BLaER1 treated with 17β-estradiol and CSF1 and Interleukin-3, amounts not matched to agents 10 nM and 100 nM (cell line): ENCODE data around the gene FH.
A peak's percentile ranks its signal among the peaks of the same experiment; 100 is the strongest.

Experiments used
- H3K27ac ChIP-seq, 11 experiments: shearing (Covaris generic); formaldehyde crosslinking; 2 replicates each; pipeline ENCODE4 v1.8.1; 2022
- H3K27me3 ChIP-seq, 11 experiments: shearing (Covaris generic); formaldehyde crosslinking; 2 replicates each; pipeline ENCODE4 v1.8.1; 2022
- H3K36me3 ChIP-seq, 11 experiments: shearing (Covaris generic); formaldehyde crosslinking; 2 replicates each; pipeline ENCODE4 v1.8.1; 2022
- H3K4me1 ChIP-seq, 10 experiments: shearing (Covaris generic); formaldehyde crosslinking; 2 replicates each; pipeline ENCODE4 v1.8.1; 2022
- H3K4me2 ChIP-seq, 11 experiments: shearing (Covaris generic); formaldehyde crosslinking; 2 replicates each; pipeline ENCODE4 v1.8.1; 2022
- H3K4me3 ChIP-seq, 10 experiments: shearing (Covaris generic); formaldehyde crosslinking; 2 replicates each; pipeline ENCODE4 v1.8.1; 2022
- H3K9ac ChIP-seq, 11 experiments: shearing (Covaris generic); formaldehyde crosslinking; 2 replicates each; pipeline ENCODE4 v1.8.1; 2022
- H3K9me3 ChIP-seq, 11 experiments: shearing (Covaris generic); formaldehyde crosslinking; replicated peaks in 1 of 11; 2 replicates each; pipeline ENCODE4 v1.8.1; 2022
- H4K20me1 ChIP-seq, 11 experiments: shearing (Covaris generic); formaldehyde crosslinking; 2 replicates each; pipeline ENCODE4 v1.8.1; 2022
- Cebpa-rat ChIP-seq, 11 experiments: shearing (Covaris generic); IDR thresholded peaks; 2 replicates each; pipeline ENCODE4 v1.8.1; 2022

The FH gene

GRCh38 chr1:241532162-241532531 is 12.6 kb upstream of the FH start, which contains the start of gene KMO:
KMO (plus strand) TSS chr1:241532378; CDS start chr1:241532445, 67 bp downstream.
- Histone ChIP-seq H3K4me2 (peak within 1 kb of the TSS; percentile 81 to 98 (median 89)), H3K4me3 (peak within 1 kb of the TSS; percentile 55 to 69 (median 62)), H4K20me1 (no peaks in the 10 kb centered on the region), H3K27me3 (no peaks in the 10 kb centered on the region), H3K27ac (peak within 1 kb of the TSS; percentile 71 to 95 (median 91)), H3K9me3 (peaks cover 0 to 11% (median 6%) of the 10 kb centered on the region in 11 experiments; a peak in 17 of 22 replicates), H3K36me3 (peaks cover 0 to 13% (median 8%) of the 10 kb centered on the region in 11 experiments; a peak in 11 of 22 replicates), H3K4me1 (peaks cover 27 to 49% (median 36%) of the 10 kb centered on the region in 10 experiments), H3K9ac (peak within 1 kb of the TSS; percentile 76 to 89 (median 82))
- no peak for TF ChIP-seq Cebpa-rat (IDR thresholded peaks at IDR 0.05)

- Histone ChIP-seq H3K27ac (peak overlapping the region; percentile 71 to 95 (median 91)), H3K9me3 (peaks cover 0 to 5% (median 0%) of the 10 kb centered on the region in 11 experiments; a peak in 6 of 22 replicates), H3K4me2 (peak overlapping the region; percentile 68 to 98 (median 88)), H3K27me3 (no peaks in the 10 kb centered on the region), H3K4me3 (peak overlapping the region; percentile 55 to 69 (median 62)), H3K9ac (peak overlapping the region; percentile 76 to 89 (median 82)), H3K36me3 (peaks cover 0 to 7% (median 2%) of the 10 kb centered on the region in 11 experiments; a peak in 7 of 22 replicates), H4K20me1 (no peaks in the 10 kb centered on the region), H3K4me1 (peaks cover 27 to 49% (median 36%) of the 10 kb centered on the region in 10 experiments)
- peak in 3 of 11 experiments; percentile 70 to 80 (median 78); a peak in 7 of 22 replicates for TF ChIP-seq Cebpa-rat (IDR thresholded peaks at IDR 0.05)
Measured at GRCh38 chr1:241531195-241532161, 11.9 kb upstream of the FH start.

- Histone ChIP-seq H3K9ac (no peak overlapping the region), H3K36me3 (no peaks in the 10 kb centered on the region), H3K4me1 (peaks cover 6 to 26% (median 14%) of the 10 kb centered on the region in 10 experiments; a peak in 19 of 20 replicates), H3K27ac (no peak overlapping the region), H3K4me3 (no peak overlapping the region), H3K4me2 (no peak overlapping the region), H3K9me3 (no peaks in the 10 kb centered on the region), H3K27me3 (no peaks in the 10 kb centered on the region), H4K20me1 (no peaks in the 10 kb centered on the region)
- TF ChIP-seq Cebpa-rat (IDR thresholded peaks at IDR 0.05) = no peak
Measured at GRCh38 chr1:241527146-241527545, 7.6 kb upstream of the FH start.

DNA sequence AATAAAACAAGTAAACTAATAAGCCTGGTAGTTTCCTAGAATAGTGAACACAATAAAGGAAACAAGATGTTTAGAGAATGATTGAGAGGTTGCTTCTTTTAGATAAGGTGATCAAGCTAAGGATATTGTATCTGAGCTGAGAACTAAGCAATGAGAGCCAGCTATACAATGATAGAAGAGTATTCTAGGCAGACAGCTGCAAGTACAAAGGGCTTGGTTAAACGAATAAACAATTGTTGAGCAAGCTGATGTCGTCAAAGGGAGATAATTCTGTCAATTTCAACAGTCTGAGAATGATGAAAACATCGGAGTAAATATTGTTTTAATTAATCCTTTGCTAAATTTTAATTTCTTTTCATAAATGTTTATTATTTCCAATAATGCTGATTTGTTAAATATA is 5.5 kb upstream of the FH start:
- no peak overlapping the region for H3K27ac ChIP-seq
- no peak for TF ChIP-seq Cebpa-rat (IDR thresholded peaks at IDR 0.05)
- H3K27me3 ChIP-seq = no peaks in the 10 kb centered on the region
- H3K36me3 ChIP-seq = no peaks in the 10 kb centered on the region
- peaks cover under 1 to 14% (median 6%) of the 10 kb centered on the region in 10 experiments; a peak in 16 of 20 replicates for H3K4me1 ChIP-seq
- H3K4me3 ChIP-seq = no peak overlapping the region
- H3K4me2 ChIP-seq = no peak overlapping the region
- no peaks in the 10 kb centered on the region for H4K20me1 ChIP-seq
- no peak overlapping the region for H3K9ac ChIP-seq
- H3K9me3 ChIP-seq = no peaks in the 10 kb centered on the region

DNA sequence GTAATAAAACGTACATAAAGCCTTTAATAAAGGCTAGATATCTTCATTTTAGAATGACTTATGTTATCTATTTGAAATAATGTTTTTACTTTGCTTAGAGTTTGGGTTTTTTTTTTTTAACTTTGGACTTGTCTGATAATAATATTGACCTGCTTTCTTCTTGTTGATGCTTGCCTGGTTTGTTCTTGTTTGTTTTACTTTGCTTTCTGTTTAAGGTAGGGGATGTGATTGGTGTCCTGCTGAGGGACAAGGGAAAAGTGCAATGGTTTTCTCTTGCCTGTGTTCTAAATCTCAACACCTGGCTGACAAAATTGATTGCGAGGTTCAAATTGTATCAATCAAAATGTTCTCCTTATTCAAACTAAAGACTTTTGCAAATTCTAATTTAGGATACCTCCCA is 2.2 kb upstream of the FH start:
- Histone ChIP-seq H3K9ac (no peak overlapping the region), H3K27me3 (no peaks in the 10 kb centered on the region), H4K20me1 (peaks cover 0 to 24% (median 0%) of the 10 kb centered on the region in 11 experiments; a peak in 8 of 22 replicates), H3K36me3 (peaks cover under 1 to 6% (median 5%) of the 10 kb centered on the region in 11 experiments; a peak in 13 of 22 replicates), H3K4me3 (no peak overlapping the region), H3K9me3 (no peaks in the 10 kb centered on the region), H3K4me2 (no peak overlapping the region), H3K4me1 (peaks cover 5 to 22% (median 12%) of the 10 kb centered on the region in 10 experiments; a peak in 19 of 20 replicates), H3K27ac (no peak overlapping the region)
- TF ChIP-seq Cebpa-rat (IDR thresholded peaks at IDR 0.05) = no peak

DNA sequence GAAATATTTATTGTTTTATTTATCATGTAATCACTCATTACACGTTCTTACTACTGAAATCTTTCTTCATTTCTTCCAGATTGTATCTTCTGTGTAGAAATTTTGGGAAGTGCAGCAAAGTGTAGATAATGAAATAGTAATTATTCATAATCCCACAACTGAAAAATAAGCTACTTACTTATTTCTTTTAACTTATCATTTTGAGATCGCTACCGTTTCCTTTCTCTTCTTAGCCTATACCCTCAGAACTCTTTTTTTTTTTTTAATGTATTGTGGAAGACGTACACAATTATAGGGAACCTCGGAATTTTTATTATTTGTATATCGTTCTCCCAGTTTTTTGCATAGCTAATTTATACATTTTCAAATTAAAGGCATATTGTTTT is 518 bp upstream of the FH start:
- peak overlapping the region; percentile 83 to 99 (median 92) for H3K4me3 ChIP-seq
- no peak for TF ChIP-seq Cebpa-rat (IDR thresholded peaks at IDR 0.05)
- H3K9ac ChIP-seq = peak overlapping the region; percentile 89 to 97 (median 94); a peak in 21 of 22 replicates
- peak overlapping the region; percentile 21 to 90 (median 62); a peak in 19 of 22 replicates for H3K4me2 ChIP-seq
- H3K9me3 ChIP-seq = peaks cover 0 to 5% (median 4%) of the 10 kb centered on the region in 11 experiments; a peak in 4 of 22 replicates
- peak overlapping the region in 10 of 11 experiments; percentile 13 to 96 (median 90); a peak in 17 of 22 replicates for H3K27ac ChIP-seq
- H4K20me1 ChIP-seq = peaks cover 0 to 37% (median 4%) of the 10 kb centered on the region in 11 experiments; a peak in 8 of 22 replicates
- H3K27me3 ChIP-seq = no peaks in the 10 kb centered on the region
- peaks cover 10 to 22% (median 19%) of the 10 kb centered on the region in 11 experiments; a peak in 20 of 22 replicates for H3K36me3 ChIP-seq
- peaks cover 5 to 22% (median 13%) of the 10 kb centered on the region in 10 experiments; a peak in 19 of 20 replicates for H3K4me1 ChIP-seq

GRCh38 chr1:241518476-241519307 is 863 bp downstream of the FH start:
- H4K20me1 ChIP-seq = peaks cover 0 to 50% (median 18%) of the 10 kb centered on the region in 11 experiments; a peak in 9 of 22 replicates
- H3K9ac ChIP-seq = peak overlapping the region; percentile 89 to 97 (median 94)
- H3K36me3 ChIP-seq = peaks cover 14 to 36% (median 32%) of the 10 kb centered on the region in 11 experiments
- peaks cover 5 to 22% (median 13%) of the 10 kb centered on the region in 10 experiments; a peak in 19 of 20 replicates for H3K4me1 ChIP-seq
- peak overlapping the region; percentile 78 to 96 (median 83) for H3K4me2 ChIP-seq
- peaks cover 0 to 5% (median 4%) of the 10 kb centered on the region in 11 experiments; a peak in 4 of 22 replicates for H3K9me3 ChIP-seq
- H3K27me3 ChIP-seq = no peaks in the 10 kb centered on the region
- peak overlapping the region; percentile 62 to 96 (median 91) for H3K27ac ChIP-seq
- peak overlapping the region; percentile 83 to 99 (median 92) for H3K4me3 ChIP-seq
- no peak for TF ChIP-seq Cebpa-rat (IDR thresholded peaks at IDR 0.05)

GRCh38 chr1:241513378-241513777 is 6.2 kb downstream of the FH start:
- H3K27me3 ChIP-seq = no peaks in the 10 kb centered on the region
- no peak overlapping the region for H3K27ac ChIP-seq
- H3K36me3 ChIP-seq = peaks cover 60 to 88% (median 76%) of the 10 kb centered on the region in 11 experiments
- no peak overlapping the region for H3K9ac ChIP-seq
- H3K9me3 ChIP-seq = peaks cover 0 to 5% (median 4%) of the 10 kb centered on the region in 11 experiments; a peak in 4 of 22 replicates
- H3K4me2 ChIP-seq = no peak overlapping the region
- H3K4me3 ChIP-seq = no peak overlapping the region
- no peak for TF ChIP-seq Cebpa-rat (IDR thresholded peaks at IDR 0.05)
- H3K4me1 ChIP-seq = peaks cover 5 to 15% (median 8%) of the 10 kb centered on the region in 10 experiments; a peak in 19 of 20 replicates
- H4K20me1 ChIP-seq = peaks cover 0 to 39% (median 17%) of the 10 kb centered on the region in 11 experiments; a peak in 9 of 22 replicates
